H54 (cell line): ENCODE measurements around the gene FRAS1.

Experiments
- DNase-seq: peaks from one replicate; pipeline ENCODE4 v3.0.0; 2011; ENCODE audit warnings: low spot score, mixed read lengths; ENCODE audit not compliant: insufficient read length
- FAIRE-seq: peaks from 3 replicates; lab custom pipeline; 2011; peaks lifted over from hg19 to GRCh38; lab: Jason Lieb, UNC
- POLR2A ChIP-seq: IDR thresholded peaks from 2 replicates; pipeline ENCODE4 v1.6.1; 2011; ENCODE audit warnings: low read depth, mild to moderate bottlenecking, low read length

FRAS1 gene

GRCh38 chr4:78379991-78380729 is 323.0 kb downstream of the FRAS1 start:
- no peak for TF ChIP-seq POLR2A
- DNase-seq (no peak), FAIRE-seq (no peak)

GRCh38 chr4:78386679-78387078 is 329.6 kb downstream of the FRAS1 start:
- FAIRE-seq (no peak), DNase-seq (no peak)
- no peak for TF ChIP-seq POLR2A

- FAIRE-seq (no peak), DNase-seq (no peak)
- no peak for TF ChIP-seq POLR2A
Measured at GRCh38 chr4:78395642-78396041, 338.5 kb downstream of the FRAS1 start.

- no peak for DNase-seq
- FAIRE-seq = no peak
- TF ChIP-seq POLR2A = no peak
Measured at GRCh38 chr4:78396613-78397291, 339.6 kb downstream of the FRAS1 start.

GRCh38 chr4:78397292-78397630 is 340.1 kb downstream of the FRAS1 start:
- no peak for TF ChIP-seq POLR2A
- FAIRE-seq (no peak), DNase-seq (no peak)

GRCh38 chr4:78409612-78410202 is 352.6 kb downstream of the FRAS1 start:
- TF ChIP-seq POLR2A = no peak
- no peak for DNase-seq

GRCh38 chr4:78410225-78410624 is 353.1 kb downstream of the FRAS1 start:
- TF ChIP-seq POLR2A = no peak
- DNase-seq = no peak
- FAIRE-seq = no peak

More at GRCh38 chr4:78409612-78410202, 352.6 kb downstream of the FRAS1 start:
- FAIRE-seq = no peak

GRCh38 chr4:78410676-78411075 is 353.6 kb downstream of the FRAS1 start:
- TF ChIP-seq POLR2A = no peak
- FAIRE-seq (no peak), DNase-seq (no peak)

GRCh38 chr4:78414116-78414515 is 357.0 kb downstream of the FRAS1 start:
- FAIRE-seq (no peak), DNase-seq (no peak)
- TF ChIP-seq POLR2A = no peak

GRCh38 chr4:78417603-78418002 is 360.5 kb downstream of the FRAS1 start:
- no peak for TF ChIP-seq POLR2A
- no peak for DNase-seq
- no peak for FAIRE-seq

GRCh38 chr4:78418406-78418805 is 361.3 kb downstream of the FRAS1 start:
- FAIRE-seq = no peak
- no peak for TF ChIP-seq POLR2A

GRCh38 chr4:78423790-78424189 is 366.7 kb downstream of the FRAS1 start:
- no peak for DNase-seq
- no peak for TF ChIP-seq POLR2A
- FAIRE-seq = no peak

More at GRCh38 chr4:78418406-78418805, 361.3 kb downstream of the FRAS1 start:
- DNase-seq = no peak

- no peak for DNase-seq
- no peak for TF ChIP-seq POLR2A
- no peak for FAIRE-seq
Measured at GRCh38 chr4:78424461-78424860, 367.3 kb downstream of the FRAS1 start.

GRCh38 chr4:78426972-78427371 is 369.8 kb downstream of the FRAS1 start:
- no peak for DNase-seq
- TF ChIP-seq POLR2A = no peak
- no peak for FAIRE-seq

GRCh38 chr4:78428996-78429395 is 371.9 kb downstream of the FRAS1 start:
- no peak for TF ChIP-seq POLR2A
- DNase-seq = no peak
- FAIRE-seq = no peak
